ENCODE measurements around the gene CLCN5.

The CLCN5 gene

GRCh38 chrX:49919617-49920016, 2.8 kb upstream of the CLCN5 start:
- ATAC-seq, result no peak
- TF ChIP-seq ZFP30 (CRISPR knock-in tag; IDR thresholded peaks at IDR 0.05), result no peak
- TF ChIP-seq ZFP3 (CRISPR knock-in tag; IDR thresholded peaks at IDR 0.05), result no peak
- no peak for TF ChIP-seq CSDC2 (CRISPR knock-in tag; IDR thresholded peaks at IDR 0.05)
- no peak for TF ChIP-seq POU6F1 (CRISPR knock-in tag; IDR thresholded peaks at IDR 0.05; ENCODE audit: borderline replicate concordance, low read depth)
- no peak for TF ChIP-seq ESRRG (CRISPR knock-in tag; IDR thresholded peaks at IDR 0.05)
- no peak for TF ChIP-seq OSR1 (CRISPR knock-in tag; IDR thresholded peaks at IDR 0.05)
- no peak for TF ChIP-seq ZNF70 (CRISPR knock-in tag; IDR thresholded peaks at IDR 0.05)
- TF ChIP-seq TOX (CRISPR knock-in tag; IDR thresholded peaks at IDR 0.05; ENCODE audit: borderline replicate concordance), result no peak
- no peak for TF ChIP-seq RARB (CRISPR knock-in tag; IDR thresholded peaks at IDR 0.05)
- TF ChIP-seq PATZ1 (CRISPR knock-in tag; IDR thresholded peaks at IDR 0.05; ENCODE audit: borderline replicate concordance), result no peak
- no peak for TF ChIP-seq GLIS3 (CRISPR knock-in tag; IDR thresholded peaks at IDR 0.05)
- no peak for TF ChIP-seq ZC3H10 (CRISPR knock-in tag; IDR thresholded peaks at IDR 0.05)
- no peak for TF ChIP-seq ZNF8 (CRISPR knock-in tag; IDR thresholded peaks at IDR 0.05)
- no peak for TF ChIP-seq TSHZ2 (CRISPR knock-in tag; IDR thresholded peaks at IDR 0.05)
- TF ChIP-seq SNAI2 (CRISPR knock-in tag; IDR thresholded peaks at IDR 0.05), result no peak
- no peak for TF ChIP-seq ARNTL (CRISPR knock-in tag; IDR thresholded peaks at IDR 0.05; ENCODE audit: borderline replicate concordance, low read depth)

GRCh38 chrX:49921109-49921508, 1.3 kb upstream of the CLCN5 start:
- TF ChIP-seq GLIS3 (CRISPR knock-in tag; IDR thresholded peaks at IDR 0.05) (no peak), PATZ1 (CRISPR knock-in tag; IDR thresholded peaks at IDR 0.05; ENCODE audit: borderline replicate concordance) (no peak), ZNF70 (CRISPR knock-in tag; IDR thresholded peaks at IDR 0.05) (no peak), ZC3H10 (CRISPR knock-in tag; IDR thresholded peaks at IDR 0.05) (no peak), ISL1 (CRISPR knock-in tag; IDR thresholded peaks at IDR 0.05) (no peak), TOX (CRISPR knock-in tag; IDR thresholded peaks at IDR 0.05; ENCODE audit: borderline replicate concordance) (no peak), ZFP3 (CRISPR knock-in tag; IDR thresholded peaks at IDR 0.05) (no peak), PPARA (CRISPR knock-in tag; IDR thresholded peaks at IDR 0.05; ENCODE audit: borderline replicate concordance) (no peak), ARNTL (CRISPR knock-in tag; IDR thresholded peaks at IDR 0.05; ENCODE audit: borderline replicate concordance, low read depth) (no peak), ZNF565 (CRISPR knock-in tag; conservative IDR thresholded peaks at IDR 0.05; ENCODE audit: low read depth) (no peak), RARB (CRISPR knock-in tag; IDR thresholded peaks at IDR 0.05) (no peak)

GRCh38 chrX:49925176-49925575, 2.8 kb downstream of the CLCN5 start:
- TF ChIP-seq CSDC2 (CRISPR knock-in tag; IDR thresholded peaks at IDR 0.05), result no peak
- TF ChIP-seq ESRRG (CRISPR knock-in tag; IDR thresholded peaks at IDR 0.05), result no peak
- TF ChIP-seq GLIS3 (CRISPR knock-in tag; IDR thresholded peaks at IDR 0.05), result no peak
- no peak for ATAC-seq

More at GRCh38 chrX:49921109-49921508, 1.3 kb upstream of the CLCN5 start:
- no peak for ATAC-seq

- ATAC-seq, result no peak
- TF ChIP-seq CSRNP3 (CRISPR knock-in tag; IDR thresholded peaks at IDR 0.05) (no peak), TCF4 (CRISPR knock-in tag; IDR thresholded peaks at IDR 0.05; ENCODE audit: borderline replicate concordance) (no peak), ISL1 (CRISPR knock-in tag; IDR thresholded peaks at IDR 0.05) (no peak), TSHZ2 (CRISPR knock-in tag; IDR thresholded peaks at IDR 0.05) (no peak), ZNF8 (CRISPR knock-in tag; IDR thresholded peaks at IDR 0.05) (no peak), CREB5 (CRISPR knock-in tag; IDR thresholded peaks at IDR 0.05; ENCODE audit: low read depth) (no peak), PPARA (CRISPR knock-in tag; IDR thresholded peaks at IDR 0.05; ENCODE audit: borderline replicate concordance) (no peak), ARNTL (CRISPR knock-in tag; IDR thresholded peaks at IDR 0.05; ENCODE audit: borderline replicate concordance, low read depth) (no peak), SNAI2 (CRISPR knock-in tag; IDR thresholded peaks at IDR 0.05) (no peak)
Observed at GRCh38 chrX:49930039-49930438, 7.6 kb downstream of the CLCN5 start.

Measured in SK-N-SH treated with all-trans-retinoic acid at 6 μM for 48 hours (cell line).